NB4 (cell line): Measurements from ENCODE around the gene SH2D3C.

ENCODE experiments used
- DNase-seq: peaks from one replicate; pipeline ENCODE4 v3.0.0; 2010; ENCODE audit warnings: low read depth
- H3K4me3 ChIP-seq: one replicate; pipeline ENCODE4 v1.5.1; 2011; ENCODE audit warnings: mild to moderate bottlenecking, low read depth, low read length, moderate library complexity
- MYC ChIP-seq: IDR thresholded peaks from 2 replicates; pipeline ENCODE4 v1.6.1; 2011; ENCODE audit warnings: low read depth, low read length
- POLR2A ChIP-seq: IDR thresholded peaks from 2 replicates; pipeline ENCODE4 v1.6.1; 2011; ENCODE audit warnings: mild to moderate bottlenecking; ENCODE audit not compliant: insufficient read length; ENCODE audit errors: extremely low read depth
- TF ChIP-seq, protein P1 (sequence below): IDR thresholded peaks from one replicate; pipeline ENCODE4 v1.5.1; 2012; ENCODE audit warnings: low read depth, low read length
- TF ChIP-seq, protein P2 (sequence below): IDR thresholded peaks from 2 replicates; pipeline ENCODE4 v1.6.1; 2011; ENCODE audit warnings: low read depth, low read length

The SH2D3C gene

DNA sequence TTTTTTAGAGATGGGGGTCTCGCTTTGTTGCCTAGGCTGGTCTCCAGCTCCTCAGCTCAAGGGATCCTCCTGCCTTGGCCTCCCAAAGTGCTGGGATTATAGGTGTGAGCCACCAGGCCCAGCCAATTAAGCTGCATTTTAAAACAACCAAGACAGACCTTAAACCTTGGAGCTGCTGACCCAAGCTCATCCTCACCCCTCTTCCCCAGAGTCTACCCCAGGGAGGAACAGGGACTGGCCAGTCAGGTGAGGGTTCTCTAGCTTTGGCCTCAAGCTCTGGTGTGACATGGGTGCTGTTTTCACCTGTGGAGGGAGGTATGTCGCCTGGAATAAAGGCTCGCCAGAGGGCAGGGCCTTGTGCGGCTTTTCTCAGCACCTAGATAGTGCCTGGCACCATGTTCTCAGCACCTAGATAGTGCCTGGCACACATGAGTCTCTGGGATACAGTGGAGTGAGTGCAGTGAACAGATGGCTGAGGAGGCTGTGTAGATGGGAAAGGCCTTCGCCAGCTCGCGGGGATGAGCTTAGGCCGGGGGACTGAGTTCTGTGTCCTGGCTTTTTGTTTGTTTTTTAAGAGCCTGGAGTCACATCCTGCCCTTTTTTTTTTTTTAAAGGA is 14.7 kb upstream of the SH2D3C start:
- DNase-seq: no peak
- no peak overlapping the region for H3K4me3 ChIP-seq
- TF ChIP-seq, protein P1, sequence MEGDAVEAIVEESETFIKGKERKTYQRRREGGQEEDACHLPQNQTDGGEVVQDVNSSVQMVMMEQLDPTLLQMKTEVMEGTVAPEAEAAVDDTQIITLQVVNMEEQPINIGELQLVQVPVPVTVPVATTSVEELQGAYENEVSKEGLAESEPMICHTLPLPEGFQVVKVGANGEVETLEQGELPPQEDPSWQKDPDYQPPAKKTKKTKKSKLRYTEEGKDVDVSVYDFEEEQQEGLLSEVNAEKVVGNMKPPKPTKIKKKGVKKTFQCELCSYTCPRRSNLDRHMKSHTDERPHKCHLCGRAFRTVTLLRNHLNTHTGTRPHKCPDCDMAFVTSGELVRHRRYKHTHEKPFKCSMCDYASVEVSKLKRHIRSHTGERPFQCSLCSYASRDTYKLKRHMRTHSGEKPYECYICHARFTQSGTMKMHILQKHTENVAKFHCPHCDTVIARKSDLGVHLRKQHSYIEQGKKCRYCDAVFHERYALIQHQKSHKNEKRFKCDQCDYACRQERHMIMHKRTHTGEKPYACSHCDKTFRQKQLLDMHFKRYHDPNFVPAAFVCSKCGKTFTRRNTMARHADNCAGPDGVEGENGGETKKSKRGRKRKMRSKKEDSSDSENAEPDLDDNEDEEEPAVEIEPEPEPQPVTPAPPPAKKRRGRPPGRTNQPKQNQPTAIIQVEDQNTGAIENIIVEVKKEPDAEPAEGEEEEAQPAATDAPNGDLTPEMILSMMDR: no peak
- TF ChIP-seq POLR2A (no peak), MYC (no peak)
- TF ChIP-seq, protein P2, sequence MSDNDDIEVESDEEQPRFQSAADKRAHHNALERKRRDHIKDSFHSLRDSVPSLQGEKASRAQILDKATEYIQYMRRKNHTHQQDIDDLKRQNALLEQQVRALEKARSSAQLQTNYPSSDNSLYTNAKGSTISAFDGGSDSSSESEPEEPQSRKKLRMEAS: no peak

DNA sequence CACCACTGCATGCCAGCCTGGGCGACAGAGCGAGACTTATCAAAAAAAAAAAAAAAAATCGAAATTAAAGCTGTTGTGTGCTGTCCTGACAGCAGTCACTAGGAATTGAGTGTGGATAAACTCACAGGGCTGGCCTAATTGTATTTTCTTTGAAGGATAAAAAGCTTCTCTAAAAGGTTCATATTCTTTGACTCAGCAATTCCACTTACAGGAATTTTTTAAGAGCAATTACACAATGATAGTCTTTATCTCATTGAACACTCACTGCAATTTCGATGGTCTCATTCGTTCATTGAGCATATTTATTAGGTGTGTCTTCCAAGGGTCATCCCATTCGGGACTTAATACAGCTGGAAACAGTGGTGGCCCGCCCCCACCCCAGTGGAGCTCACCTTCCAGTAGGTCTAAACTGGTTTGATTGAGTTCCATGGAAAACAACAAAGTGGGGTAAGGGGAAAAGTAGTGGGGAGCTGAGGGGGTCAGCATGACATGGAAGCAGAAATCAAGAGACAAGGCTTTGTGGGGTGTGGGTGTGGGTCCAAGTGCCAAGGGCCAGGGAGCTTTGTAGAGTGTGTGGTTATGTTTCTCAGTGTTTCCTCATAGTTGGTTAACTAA is 14.1 kb upstream of the SH2D3C start:
- no peak for DNase-seq
- H3K4me3 ChIP-seq: no peak overlapping the region
- TF ChIP-seq, protein P2: no peak
- TF ChIP-seq, protein P1: no peak
- TF ChIP-seq POLR2A (no peak), MYC (no peak)

DNA sequence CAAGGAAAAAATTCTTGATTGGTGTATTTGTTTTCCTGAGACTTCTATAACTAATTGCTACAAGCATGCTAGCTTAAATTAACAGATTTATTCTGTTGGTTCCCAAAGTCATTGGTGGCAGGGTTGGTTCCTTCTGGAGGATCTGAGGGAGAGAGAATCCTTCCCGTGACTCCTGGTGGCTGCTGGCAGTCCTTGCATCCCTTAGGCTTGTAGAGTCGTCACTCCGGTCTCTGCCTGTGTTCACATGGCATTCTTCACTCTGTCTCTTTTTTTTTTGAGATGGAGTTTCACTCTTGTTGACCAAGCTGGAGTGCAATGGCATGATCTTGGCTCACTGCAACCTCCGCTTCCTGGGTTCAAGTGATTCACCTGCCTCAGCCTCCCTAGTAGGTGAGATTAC is 12.6 kb upstream of the SH2D3C start:
- TF ChIP-seq MYC (no peak), POLR2A (no peak)
- TF ChIP-seq, protein P2: no peak
- TF ChIP-seq, protein P1: no peak
- no peak for DNase-seq
- H3K4me3 ChIP-seq: no peak overlapping the region

DNA sequence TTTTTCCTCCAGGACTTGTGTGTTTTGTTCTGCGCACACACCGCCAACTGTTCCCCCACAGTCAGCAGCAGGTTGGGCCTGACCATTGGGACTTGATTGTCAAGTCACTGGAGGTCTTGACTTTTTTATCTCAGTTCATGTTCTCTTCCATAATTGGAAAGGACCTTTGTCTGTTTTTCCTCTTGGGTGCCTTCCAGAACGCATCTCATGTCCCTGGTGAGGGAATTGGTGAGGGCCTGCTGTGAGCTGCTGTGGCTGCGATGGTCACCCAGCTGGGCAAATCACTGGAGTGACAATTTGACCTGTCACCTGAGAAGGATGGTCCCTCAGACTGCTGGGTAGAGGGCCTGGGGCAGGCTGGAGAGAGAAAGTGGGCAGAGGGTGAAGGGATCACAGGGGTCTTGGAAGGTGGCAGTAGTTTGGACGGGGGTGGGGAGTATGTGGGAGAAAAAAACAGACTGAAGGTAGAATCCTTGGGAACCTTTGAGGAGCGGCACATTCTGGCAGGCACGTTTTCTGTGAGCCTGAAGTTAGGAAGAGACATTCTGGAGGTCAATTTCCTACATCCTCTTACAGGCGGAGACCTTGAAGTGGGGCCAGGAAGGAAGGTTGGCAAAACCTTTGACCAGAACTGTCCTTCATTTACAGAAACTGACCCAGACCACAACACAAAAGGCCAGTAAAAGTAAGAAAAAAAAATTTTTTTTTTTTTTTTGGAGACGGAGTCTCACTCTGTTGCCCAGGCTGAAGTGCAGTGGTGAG is 11.8 kb upstream of the SH2D3C start:
- DNase-seq: no peak
- no peak overlapping the region for H3K4me3 ChIP-seq
- TF ChIP-seq POLR2A (no peak), MYC (no peak)
- TF ChIP-seq, protein P1: no peak
- TF ChIP-seq, protein P2: no peak

DNA sequence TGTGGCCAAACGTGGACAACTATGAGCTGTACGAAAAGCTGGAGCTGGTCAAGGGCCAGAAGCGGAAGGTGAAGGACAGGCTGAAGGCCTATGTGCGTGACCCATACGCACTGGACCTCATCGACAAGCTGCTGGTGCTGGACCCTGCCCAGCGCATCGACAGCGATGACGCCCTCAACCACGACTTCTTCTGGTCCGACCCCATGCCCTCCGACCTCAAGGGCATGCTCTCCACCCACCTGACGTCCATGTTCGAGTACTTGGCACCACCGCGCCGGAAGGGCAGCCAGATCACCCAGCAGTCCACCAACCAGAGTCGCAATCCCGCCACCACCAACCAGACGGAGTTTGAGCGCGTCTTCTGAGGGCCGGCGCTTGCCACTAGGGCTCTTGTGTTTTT is 10.7 kb upstream of the SH2D3C start:
- DNase-seq: no peak
- no peak overlapping the region for H3K4me3 ChIP-seq
- TF ChIP-seq, protein P2: no peak
- TF ChIP-seq, protein P1: no peak
- TF ChIP-seq POLR2A (no peak), MYC (no peak)
